Mammary epithelial cell (primary cell): ENCODE measurements around the gene RNF214.

Source experiments
- CTCF ChIP-seq, 2 donors: IDR thresholded peaks in 1 of 2; conservative IDR thresholded peaks in 1 of 2; 2 replicates each; pipeline ENCODE4 v1.5.1; 2011 to 2012; ENCODE audit warnings: inconsistent platforms in 2 of 2, low read length in 2 of 2, mild to moderate bottlenecking in 2 of 2, control low read depth in 1 of 2, low read depth in 1 of 2; ENCODE audit not compliant: insufficient read depth in 1 of 2; ENCODE audit errors: extremely low read depth in 1 of 2
- EZH2 ChIP-seq: IDR thresholded peaks from 2 replicates; pipeline ENCODE4 v1.6.1; 2012; ENCODE audit warnings: low read length, inconsistent platforms, borderline replicate concordance

- TF ChIP-seq CTCF (conservative IDR thresholded peaks at IDR 0.05 in 1 of 2, IDR thresholded peaks at IDR 0.05 in 1 of 2; ENCODE audit: extremely low read depth in 1 of 2, insufficient read depth in 1 of 2, low read depth in 1 of 2, low read length in 2 of 2) (no peak), EZH2 (no peak)
Measured at GRCh38 chr11:117198613-117199012, 33.9 kb upstream of the RNF214 start.
